Type B pancreatic cell (in vitro differentiated cells): ENCODE measurements around the gene BORCS8. TPM values are rescaled to one million over a fixed set of nuclear protein-coding genes. Genes with fewer than 3 reads are reported as not detected.

ENCODE experiments used
- DNase-seq: peaks from one replicate; pipeline ENCODE4 v3.0.0; 2021; ENCODE audit warnings: mixed read lengths; ENCODE audit not compliant: unreplicated experiment; ENCODE audit errors: extremely low spot score
- H3K27ac Mint-ChIP-seq: 2 replicates; pipeline ENCODE4 v1.8.0; 2021; ENCODE audit warnings: mild to moderate bottlenecking, mixed read lengths
- H3K27me3 Mint-ChIP-seq: 2 replicates; pipeline ENCODE4 v1.8.0; 2021; ENCODE audit warnings: mixed read lengths
- H3K36me3 Mint-ChIP-seq: 2 replicates; pipeline ENCODE4 v1.8.0; 2021; ENCODE audit warnings: mixed read lengths
- H3K4me1 Mint-ChIP-seq: one replicate; pipeline ENCODE4 v1.8.0; 2021; ENCODE audit warnings: mixed read lengths; ENCODE audit not compliant: unreplicated experiment
- H3K4me3 Mint-ChIP-seq: 2 replicates; pipeline ENCODE4 v1.8.0; 2021; ENCODE audit warnings: mild to moderate bottlenecking, mixed read lengths
- H3K9me3 Mint-ChIP-seq: 2 replicates; pipeline ENCODE4 v1.8.0; 2021; ENCODE audit warnings: mixed read lengths
- total RNA-seq: library from RNA; stranded (reverse); gene quantifications from 2 replicates; pipeline ENCODE4 v1.2.1, GENCODE V29; 2021; ENCODE audit warnings: low replicate concordance
- TF ChIP-seq, protein P1 (sequence below): fragments of 200-600 bp; sonication (generic); conservative IDR thresholded peaks from 2 replicates; pipeline ENCODE4 v1.5.0; 2021; ENCODE audit warnings: antibody characterized with exemption, mild to moderate bottlenecking

BORCS8 gene
- total RNA-seq, 1 donor from 2014 or later, result 28.8 TPM

DNA sequence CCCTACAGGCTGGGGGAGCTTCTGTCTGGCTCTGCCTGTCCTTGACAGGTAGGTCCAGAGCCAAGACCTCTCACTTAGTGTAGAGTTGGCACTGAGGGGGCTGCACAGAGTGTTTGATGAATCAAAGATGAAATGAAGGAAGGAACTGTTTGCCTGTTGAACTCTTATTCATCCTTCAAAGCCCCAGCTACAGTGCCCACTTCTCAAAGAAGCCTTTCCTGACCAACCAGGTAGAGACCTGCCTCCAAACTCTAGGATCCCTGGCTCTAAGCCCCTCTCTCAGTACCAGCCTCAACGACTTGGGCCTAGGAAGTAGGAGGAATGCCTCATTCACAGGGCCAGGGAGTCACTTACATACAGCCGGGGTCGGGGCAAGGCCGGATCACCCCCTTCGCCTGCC is 44.6 kb downstream of the BORCS8 start:
- no peaks in the 10 kb centered on the region for H3K9me3 Mint-ChIP-seq
- DNase-seq, result no peak
- no peaks in the 10 kb centered on the region for H3K4me1 Mint-ChIP-seq

DNA sequence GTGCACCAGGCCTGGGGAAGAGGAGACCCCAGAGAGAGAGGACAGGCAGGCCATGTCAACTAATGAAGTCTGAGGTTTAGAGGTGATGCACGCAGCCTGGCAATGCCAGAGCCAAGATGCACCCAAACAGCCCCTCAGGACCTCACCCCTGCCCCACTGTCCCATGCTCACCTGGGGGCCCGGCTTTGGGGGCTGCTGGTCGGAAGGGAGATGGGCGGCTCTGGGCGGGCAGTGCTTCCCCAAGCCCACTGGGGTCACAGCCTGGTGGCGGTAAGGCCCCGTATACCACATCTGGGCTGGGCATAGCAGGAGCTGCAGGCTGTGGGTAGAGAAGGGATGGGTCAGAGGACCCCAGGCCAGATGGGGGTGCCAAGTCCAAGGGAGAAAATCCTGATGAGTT is 45.1 kb downstream of the BORCS8 start:
- peaks cover 6% of the 10 kb centered on the region for H3K27me3 Mint-ChIP-seq
- DNase-seq, result no peak

More for the DNA sequence above, 44.6 kb downstream of the BORCS8 start:
- Mint-ChIP-seq H3K4me3 (no peak overlapping the region), H3K27me3 (peaks cover 1% of the 10 kb centered on the region), H3K36me3 (no peaks in the 10 kb centered on the region), H3K27ac (no peak overlapping the region)
- TF ChIP-seq, protein P1, sequence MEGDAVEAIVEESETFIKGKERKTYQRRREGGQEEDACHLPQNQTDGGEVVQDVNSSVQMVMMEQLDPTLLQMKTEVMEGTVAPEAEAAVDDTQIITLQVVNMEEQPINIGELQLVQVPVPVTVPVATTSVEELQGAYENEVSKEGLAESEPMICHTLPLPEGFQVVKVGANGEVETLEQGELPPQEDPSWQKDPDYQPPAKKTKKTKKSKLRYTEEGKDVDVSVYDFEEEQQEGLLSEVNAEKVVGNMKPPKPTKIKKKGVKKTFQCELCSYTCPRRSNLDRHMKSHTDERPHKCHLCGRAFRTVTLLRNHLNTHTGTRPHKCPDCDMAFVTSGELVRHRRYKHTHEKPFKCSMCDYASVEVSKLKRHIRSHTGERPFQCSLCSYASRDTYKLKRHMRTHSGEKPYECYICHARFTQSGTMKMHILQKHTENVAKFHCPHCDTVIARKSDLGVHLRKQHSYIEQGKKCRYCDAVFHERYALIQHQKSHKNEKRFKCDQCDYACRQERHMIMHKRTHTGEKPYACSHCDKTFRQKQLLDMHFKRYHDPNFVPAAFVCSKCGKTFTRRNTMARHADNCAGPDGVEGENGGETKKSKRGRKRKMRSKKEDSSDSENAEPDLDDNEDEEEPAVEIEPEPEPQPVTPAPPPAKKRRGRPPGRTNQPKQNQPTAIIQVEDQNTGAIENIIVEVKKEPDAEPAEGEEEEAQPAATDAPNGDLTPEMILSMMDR, result no peak

DNA sequence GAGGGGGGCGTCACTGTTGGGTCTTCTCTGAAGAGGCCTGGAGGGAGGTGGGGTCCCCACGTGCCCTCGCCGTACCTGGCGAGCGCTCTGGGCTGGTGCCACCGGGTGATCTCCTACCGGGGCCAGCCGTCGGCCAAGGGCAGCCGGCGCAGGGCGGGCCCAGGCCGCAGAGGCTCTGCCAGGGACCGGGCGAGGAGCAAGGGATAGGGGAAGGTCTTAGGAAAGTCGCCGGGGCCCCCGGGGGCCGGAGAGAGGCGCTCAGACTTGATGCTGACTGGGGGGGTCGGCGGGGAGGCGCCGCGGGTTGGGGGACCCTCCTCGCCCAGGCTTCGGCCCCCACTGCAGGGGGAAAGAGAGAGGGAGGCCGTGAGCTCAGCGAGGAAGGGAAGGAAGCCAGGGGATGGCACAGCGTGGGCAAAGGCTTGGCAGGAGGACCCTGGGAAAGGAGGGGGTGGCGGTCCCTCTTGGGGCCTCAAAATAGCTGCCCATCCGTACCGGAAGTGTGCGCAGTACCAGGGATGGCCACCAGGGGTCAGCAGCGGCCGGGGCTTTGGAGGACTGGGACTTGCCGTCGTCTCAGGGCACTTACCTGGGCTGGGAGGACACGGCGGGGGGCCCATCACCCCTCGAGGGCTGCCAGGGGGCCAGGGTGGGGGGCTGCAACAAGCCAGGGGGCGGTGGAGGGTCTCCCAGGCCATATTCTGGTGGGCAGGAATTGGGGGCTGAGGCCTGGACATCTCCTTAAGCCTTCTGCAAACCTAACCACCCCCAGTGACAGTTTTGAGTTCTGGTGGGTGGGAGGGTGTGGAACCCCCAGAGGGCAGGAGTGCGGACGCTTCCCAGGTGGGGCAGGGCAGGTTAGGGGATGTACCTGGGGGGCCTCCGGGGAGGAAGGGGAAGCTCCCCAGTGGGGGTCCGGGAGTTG is 46.0 kb downstream of the BORCS8 start:
- TF ChIP-seq, protein P1, result peak; percentile 93

More for the DNA sequence above, 45.1 kb downstream of the BORCS8 start:
- H3K36me3 Mint-ChIP-seq, result no peaks in the 10 kb centered on the region
- no peak overlapping the region for H3K4me3 Mint-ChIP-seq
- H3K4me1 Mint-ChIP-seq, result no peaks in the 10 kb centered on the region
- TF ChIP-seq, protein P1, result no peak
- H3K9me3 Mint-ChIP-seq, result no peaks in the 10 kb centered on the region
- H3K27ac Mint-ChIP-seq, result no peak overlapping the region

DNA sequence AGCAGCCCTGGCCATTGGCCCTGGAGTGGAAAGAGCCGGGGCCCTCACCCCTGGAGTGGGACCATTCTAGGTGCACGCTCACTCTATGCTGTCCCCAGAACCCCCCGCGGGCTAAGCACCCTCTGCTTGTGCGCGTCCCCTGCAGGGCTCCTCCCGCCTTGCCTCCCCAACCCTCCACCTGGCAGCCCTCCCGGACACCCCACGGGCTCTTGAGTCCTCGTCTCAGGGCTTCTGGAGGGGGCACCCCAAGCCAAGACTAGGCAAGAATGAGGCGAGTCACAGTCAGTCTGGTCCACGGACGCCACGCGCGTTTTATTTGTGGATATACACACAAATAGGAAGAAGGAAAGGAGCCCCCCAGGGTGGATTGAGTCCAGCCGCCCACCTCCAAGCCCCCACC is 46.7 kb downstream of the BORCS8 start:
- TF ChIP-seq, protein P1, result no peak
- Mint-ChIP-seq H3K27me3 (peaks cover 6% of the 10 kb centered on the region), H3K36me3 (no peaks in the 10 kb centered on the region), H3K9me3 (no peaks in the 10 kb centered on the region), H3K4me3 (no peak overlapping the region), H3K4me1 (no peaks in the 10 kb centered on the region), H3K27ac (no peak overlapping the region)
- DNase-seq, result no peak

More for the DNA sequence above, 46.0 kb downstream of the BORCS8 start:
- H3K9me3 Mint-ChIP-seq, result no peaks in the 10 kb centered on the region
- H3K4me1 Mint-ChIP-seq, result no peaks in the 10 kb centered on the region
- peak; percentile 89 for DNase-seq
- no peak overlapping the region for H3K4me3 Mint-ChIP-seq
- H3K36me3 Mint-ChIP-seq, result no peaks in the 10 kb centered on the region
- peaks cover 6% of the 10 kb centered on the region for H3K27me3 Mint-ChIP-seq
- no peak overlapping the region for H3K27ac Mint-ChIP-seq

DNA sequence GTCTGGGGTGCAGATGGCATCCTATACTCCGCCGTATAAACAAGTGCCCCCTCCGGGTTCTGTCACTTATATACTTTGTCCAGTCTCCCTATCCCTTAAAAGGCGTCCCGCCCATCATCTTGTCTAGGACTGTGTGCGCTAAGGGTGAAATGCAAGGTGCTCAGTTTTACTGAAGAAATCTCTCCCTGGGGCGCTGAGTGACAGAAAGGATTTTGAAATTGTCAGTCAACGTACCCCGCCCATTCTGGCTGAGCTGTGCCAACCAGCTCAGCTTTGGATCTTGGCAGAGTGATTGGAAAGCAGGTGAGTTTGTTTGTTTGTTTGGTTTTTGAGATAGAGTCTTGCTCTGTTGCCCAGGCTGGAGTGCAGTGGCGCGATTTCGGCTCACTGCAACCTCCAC is 49.6 kb downstream of the BORCS8 start:
- H3K27me3 Mint-ChIP-seq, result peaks cover 11% of the 10 kb centered on the region
- DNase-seq, result no peak
- peaks cover 11% of the 10 kb centered on the region for H3K4me1 Mint-ChIP-seq
- H3K9me3 Mint-ChIP-seq, result no peaks in the 10 kb centered on the region
- no peaks in the 10 kb centered on the region for H3K36me3 Mint-ChIP-seq
- H3K27ac Mint-ChIP-seq, result no peak overlapping the region
- H3K4me3 Mint-ChIP-seq, result no peak overlapping the region
- TF ChIP-seq, protein P1, result no peak
